Endothelial cell of umbilical vein (primary cell): Measurements from ENCODE around the gene EFHB. TPM values are rescaled to one million over a fixed set of nuclear protein-coding genes. Genes with fewer than 3 reads are reported as not detected.
A peak's percentile ranks its signal among the peaks of the same experiment; 100 is the strongest.

Experiments used
- BruUV-seq: library from RNA; stranded (reverse); fragments of 400-500 nt; replicated peaks from 2 replicates; lab custom pipeline; 2021; lab: Mats Ljungman, UMichigan
- CTCF ChIA-PET: fragments of 300-600, 350-600 bp; sonication (Branson Sonifier 250); formaldehyde crosslinking; loops from one replicate; lab custom pipeline; 2021; ENCODE audit warnings: antibody characterized with exemption, inconsistent platforms; lab: Charles Lee
- POLR2A ChIA-PET: fragments of 300-600, 350-600 bp; sonication (Branson Sonifier 250); formaldehyde crosslinking; loops from one replicate; lab custom pipeline; 2021; ENCODE audit warnings: antibody characterized with exemption, inconsistent platforms; lab: Charles Lee
- DNase-seq: peaks from one replicate; pipeline ENCODE4 v3.0.0-alpha.2; 2011; ENCODE audit warnings: low read depth, low spot score
- FAIRE-seq: peaks from 2 replicates; lab custom pipeline; 2011; peaks lifted over from hg19 to GRCh38; lab: Jason Lieb, UNC
- H2AFZ ChIP-seq: 2 replicates; pipeline ENCODE4 v1.6.0; 2012; ENCODE audit warnings: low read depth, low read length, control low read depth, inconsistent platforms
- H3K27ac ChIP-seq: 2 replicates; pipeline ENCODE4 v1.5.1; 2011; ENCODE audit warnings: low read depth, mild to moderate bottlenecking, control low read depth, low read length, moderate library complexity; ENCODE audit not compliant: insufficient read depth
- H3K27me3 ChIP-seq, 2 experiments: 2 replicates each; pipeline versions ENCODE4 v1.6.0 to v1.6.1; 2011; ENCODE audit warnings: low read length in 2 of 2, mixed read lengths in 1 of 2; ENCODE audit not compliant: control insufficient read depth in 2 of 2, insufficient read depth in 2 of 2
- H3K36me3 ChIP-seq, 2 experiments: 2 replicates in 1 of 2; 3 replicates in 1 of 2; pipeline ENCODE4 v1.5.1; 2011; ENCODE audit warnings: low read length in 2 of 2, mild to moderate bottlenecking in 1 of 2, moderate library complexity in 1 of 2; ENCODE audit not compliant: control insufficient read depth in 2 of 2, insufficient read depth in 2 of 2; ENCODE audit errors: extremely low read depth in 1 of 2
- H3K4me1 ChIP-seq: 3 replicates; pipeline ENCODE4 v1.5.1; 2011; ENCODE audit warnings: mild to moderate bottlenecking, low read length; ENCODE audit not compliant: control insufficient read depth, insufficient read depth; ENCODE audit errors: extremely low read depth
- H3K4me2 ChIP-seq: 2 replicates; pipeline ENCODE4 v1.6.1; 2011; ENCODE audit warnings: low read length, control low read depth, mixed read lengths; ENCODE audit not compliant: insufficient read depth
- H3K4me3 ChIP-seq, 3 experiments: fragments of 200-600 bp in 1 of 3; sonication (generic), shearing (Covaris generic) in 1 of 3; replicated peaks in 1 of 3; 2 replicates each; pipeline ENCODE4 v1.5.1; 2011 to 2016; ENCODE audit warnings: control low read depth in 3 of 3, low read length in 3 of 3, mild to moderate bottlenecking in 2 of 3, inconsistent platforms in 1 of 3, low read depth in 1 of 3, moderate library complexity in 1 of 3; ENCODE audit not compliant: insufficient read depth in 1 of 3
- H3K79me2 ChIP-seq: 2 replicates; pipeline ENCODE4 v1.6.0; 2012; ENCODE audit warnings: low read length, inconsistent platforms; ENCODE audit not compliant: control insufficient read depth, insufficient read depth
- H3K9ac ChIP-seq: replicated peaks from 2 replicates; pipeline ENCODE3; 2011; ENCODE audit warnings: low read length, control low read depth; ENCODE audit not compliant: insufficient read depth; ENCODE audit errors: extremely low read depth
- H3K9me1 ChIP-seq: replicated peaks from 3 replicates; pipeline ENCODE4 v1.6.0; 2011; ENCODE audit warnings: mild to moderate bottlenecking, low read length; ENCODE audit not compliant: control insufficient read depth, insufficient read depth; ENCODE audit errors: extremely low read depth
- H3K9me3 ChIP-seq: replicated peaks from 2 replicates; pipeline ENCODE4 v1.5.1; 2012; ENCODE audit warnings: low read length, inconsistent platforms; ENCODE audit not compliant: control insufficient read depth, insufficient read depth
- H4K20me1 ChIP-seq: replicated peaks from 2 replicates; pipeline ENCODE3; 2011; ENCODE audit warnings: mild to moderate bottlenecking, low read length; ENCODE audit not compliant: control insufficient read depth, insufficient read depth; ENCODE audit errors: extremely low read depth
- EZH2 ChIP-seq: IDR thresholded peaks from 2 replicates; pipeline ENCODE4 v1.6.1; 2012; ENCODE audit warnings: borderline replicate concordance, low read depth, mild to moderate bottlenecking, moderate library complexity, low read length, inconsistent platforms; ENCODE audit not compliant: severe bottlenecking
- FOS ChIP-seq: IDR thresholded peaks from 2 replicates; pipeline ENCODE4 v1.6.1; 2011; ENCODE audit warnings: mild to moderate bottlenecking, low read length, moderate library complexity, borderline replicate concordance; ENCODE audit not compliant: insufficient read depth
- GATA2 ChIP-seq: IDR thresholded peaks from 2 replicates; pipeline ENCODE4 v1.7.0; 2011; ENCODE audit warnings: low read depth, mild to moderate bottlenecking, moderate library complexity, mixed read lengths, low read length; ENCODE audit not compliant: insufficient read length, insufficient read depth
- JUN ChIP-seq: IDR thresholded peaks from 2 replicates; pipeline ENCODE4 v1.6.1; 2011; ENCODE audit warnings: borderline replicate concordance, low read depth; ENCODE audit not compliant: insufficient read length, insufficient read depth
- MYC ChIP-seq: IDR thresholded peaks from one replicate; pipeline ENCODE4 v1.6.1; 2011; ENCODE audit warnings: mild to moderate bottlenecking, low read depth, low read length
- POLR2A ChIP-seq: IDR thresholded peaks from 2 replicates; pipeline ENCODE4 v1.6.1; 2012; ENCODE audit warnings: low read depth, mild to moderate bottlenecking, control low read depth, low read length
- POLR2AphosphoS5 ChIP-seq: IDR thresholded peaks from 2 replicates; pipeline ENCODE4 v1.6.1; 2012; ENCODE audit warnings: low read depth, mild to moderate bottlenecking, control low read depth, low read length, moderate library complexity; ENCODE audit not compliant: insufficient read depth
- dilution Hi-C: fragments of 300-500 bp; cut with MboI; formaldehyde crosslinking; loops from one replicate; pipeline ENCODE4 v1.15.0; 2019; ENCODE audit warnings: low sequenced_read_pairs; ENCODE audit not compliant: extremely low pct_ligation_motif_present
- intact Hi-C: fragments of 100-400 bp; cut with micrococcal nuclease; formaldehyde crosslinking; loops from one replicate; pipeline ENCODE4 v1.10.0; 2022
- polyA plus RNA-seq, 4 experiments: library from polyadenylated mRNA; depleted of rRNA in 3 of 4; stranded (reverse) in 3 of 4; unstranded in 1 of 4; fragments of >200 nt; gene quantifications; 2 replicates each; pipeline versions ENCODE4 v1.2.1 to v1.2.3, GENCODE V29; 2011 to 2012; ENCODE audit warnings: missing spikeins in 1 of 4
- total RNA-seq: library from RNA; stranded (reverse); gene quantifications from 2 replicates; pipeline ENCODE4 v1.2.3, GENCODE V29; 2021
- TF ChIP-seq, protein P1 (sequence below), 2 donors: IDR thresholded peaks; 1 replicate in 1 of 2; 2 replicates in 1 of 2; pipeline ENCODE4 v1.5.1; 2011; ENCODE audit warnings: low read length in 2 of 2, mild to moderate bottlenecking in 2 of 2, moderate library complexity in 2 of 2, control low read depth in 1 of 2, inconsistent platforms in 1 of 2, low read depth in 1 of 2; ENCODE audit not compliant: insufficient read depth in 1 of 2; ENCODE audit errors: extremely low read depth in 1 of 2
- TF ChIP-seq, protein P2 (sequence below): IDR thresholded peaks from 2 replicates; pipeline ENCODE4 v1.6.1; 2011; ENCODE audit not compliant: insufficient read depth, insufficient read length

Gene EFHB
- total and polyA plus RNA-seq, 2 donors (not counting 3 experiments of a cell fraction or from before 2014, with no cell fraction given): 0.82 TPM; not detected in 1

DNA sequence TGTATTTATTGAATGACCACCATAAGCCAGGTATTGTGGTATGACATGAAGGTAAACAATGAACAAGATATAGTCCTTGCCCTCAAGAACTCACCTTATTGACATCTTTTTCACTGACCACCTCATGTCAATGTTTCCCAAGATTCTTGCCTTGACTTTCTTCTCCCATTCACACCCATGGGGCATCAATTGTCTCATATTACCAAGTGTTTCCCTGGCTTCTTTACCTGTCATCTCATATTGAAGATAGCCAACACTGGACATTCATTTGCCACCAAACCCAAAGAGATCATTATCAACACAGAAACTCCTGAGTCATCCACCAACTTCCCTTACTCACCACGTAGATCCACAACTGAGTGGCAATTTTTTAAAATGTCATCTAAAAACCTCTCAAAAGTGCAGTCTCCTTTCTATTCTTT lies 2.2 kb downstream of the EFHB start:
- Histone ChIP-seq H3K27me3 (no peaks in the 10 kb centered on the region), H3K9me3 (no peaks in the 10 kb centered on the region), H3K4me1 (no peaks in the 10 kb centered on the region), H3K4me2 (no peak overlapping the region), H3K79me2 (no peaks in the 10 kb centered on the region), H4K20me1 (no peaks in the 10 kb centered on the region), H2AFZ (no peak overlapping the region), H3K27ac (no peak overlapping the region), H3K9me1 (no peaks in the 10 kb centered on the region), H3K4me3 (no peak overlapping the region), H3K9ac (no peak overlapping the region), H3K36me3 (no peaks in the 10 kb centered on the region)
- no peak for FAIRE-seq
- no peak for TF ChIP-seq POLR2AphosphoS5
- TF ChIP-seq FOS: no peak
- peak; percentile 66 for TF ChIP-seq GATA2
- TF ChIP-seq POLR2A: no peak
- CTCF ChIA-PET: no interaction called here
- POLR2A ChIA-PET: no interaction called here
- no peak for DNase-seq
- intact Hi-C loops (no loop called here), dilution Hi-C loops (no loop called here)
- BruUV-seq: no TSS peak

DNA sequence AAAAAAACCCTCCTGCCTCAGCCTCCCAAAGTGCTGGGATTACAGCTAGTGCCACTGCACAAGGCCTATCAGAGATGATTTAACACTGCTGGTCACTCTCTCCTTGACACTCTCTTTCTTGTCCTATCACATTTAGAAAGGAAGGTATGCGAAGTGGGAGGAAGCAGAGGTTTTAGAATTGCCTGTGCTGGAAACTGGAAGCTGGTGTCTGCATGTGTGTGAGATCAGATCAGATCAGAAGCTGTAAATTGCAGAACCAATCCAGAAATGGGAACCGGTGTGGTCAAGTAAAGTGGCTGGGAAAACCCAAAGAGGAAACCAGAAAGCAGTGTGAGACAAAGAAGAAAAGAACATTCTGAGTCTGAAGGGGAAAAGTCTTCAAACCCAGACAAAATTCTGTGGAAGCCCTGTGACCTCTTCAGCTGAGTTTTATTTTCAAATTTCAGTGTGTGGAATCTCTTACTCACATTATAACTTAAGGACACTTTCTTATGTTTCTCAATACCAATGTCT lies 2.8 kb downstream of the EFHB start:
- H3K9me3 ChIP-seq: no peaks in the 10 kb centered on the region
- H2AFZ ChIP-seq: no peak overlapping the region
- no peaks in the 10 kb centered on the region for H3K4me1 ChIP-seq
- no peaks in the 10 kb centered on the region for H3K79me2 ChIP-seq
- no peaks in the 10 kb centered on the region for H3K36me3 ChIP-seq
- no peaks in the 10 kb centered on the region for H4K20me1 ChIP-seq
- H3K27me3 ChIP-seq: no peaks in the 10 kb centered on the region
- no TSS peak for BruUV-seq
- intact Hi-C loops (no loop called here), dilution Hi-C loops (no loop called here)
- H3K4me3 ChIP-seq: no peak overlapping the region
- TF ChIP-seq POLR2A (no peak), MYC (no peak), EZH2 (no peak), GATA2 (no peak), FOS (no peak), JUN (no peak), POLR2AphosphoS5 (no peak)
- TF ChIP-seq, protein P1, sequence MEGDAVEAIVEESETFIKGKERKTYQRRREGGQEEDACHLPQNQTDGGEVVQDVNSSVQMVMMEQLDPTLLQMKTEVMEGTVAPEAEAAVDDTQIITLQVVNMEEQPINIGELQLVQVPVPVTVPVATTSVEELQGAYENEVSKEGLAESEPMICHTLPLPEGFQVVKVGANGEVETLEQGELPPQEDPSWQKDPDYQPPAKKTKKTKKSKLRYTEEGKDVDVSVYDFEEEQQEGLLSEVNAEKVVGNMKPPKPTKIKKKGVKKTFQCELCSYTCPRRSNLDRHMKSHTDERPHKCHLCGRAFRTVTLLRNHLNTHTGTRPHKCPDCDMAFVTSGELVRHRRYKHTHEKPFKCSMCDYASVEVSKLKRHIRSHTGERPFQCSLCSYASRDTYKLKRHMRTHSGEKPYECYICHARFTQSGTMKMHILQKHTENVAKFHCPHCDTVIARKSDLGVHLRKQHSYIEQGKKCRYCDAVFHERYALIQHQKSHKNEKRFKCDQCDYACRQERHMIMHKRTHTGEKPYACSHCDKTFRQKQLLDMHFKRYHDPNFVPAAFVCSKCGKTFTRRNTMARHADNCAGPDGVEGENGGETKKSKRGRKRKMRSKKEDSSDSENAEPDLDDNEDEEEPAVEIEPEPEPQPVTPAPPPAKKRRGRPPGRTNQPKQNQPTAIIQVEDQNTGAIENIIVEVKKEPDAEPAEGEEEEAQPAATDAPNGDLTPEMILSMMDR (IDR thresholded peaks at IDR 0.05; ENCODE audit: extremely low read depth in 1 of 2, insufficient read depth in 1 of 2, low read depth in 1 of 2, low read length in 2 of 2): no peak
- TF ChIP-seq, protein P2, sequence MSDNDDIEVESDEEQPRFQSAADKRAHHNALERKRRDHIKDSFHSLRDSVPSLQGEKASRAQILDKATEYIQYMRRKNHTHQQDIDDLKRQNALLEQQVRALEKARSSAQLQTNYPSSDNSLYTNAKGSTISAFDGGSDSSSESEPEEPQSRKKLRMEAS: no peak
- H3K9ac ChIP-seq: no peak overlapping the region
- FAIRE-seq (peak; percentile 15), DNase-seq (no peak)
- ChIA-PET POLR2A (no interaction called here), CTCF (no interaction called here)
- H3K9me1 ChIP-seq: no peaks in the 10 kb centered on the region
- H3K27ac ChIP-seq: no peak overlapping the region
- no peak overlapping the region for H3K4me2 ChIP-seq
